ENCODE results near the gene TRIP12.

The TRIP12 gene

DNA sequence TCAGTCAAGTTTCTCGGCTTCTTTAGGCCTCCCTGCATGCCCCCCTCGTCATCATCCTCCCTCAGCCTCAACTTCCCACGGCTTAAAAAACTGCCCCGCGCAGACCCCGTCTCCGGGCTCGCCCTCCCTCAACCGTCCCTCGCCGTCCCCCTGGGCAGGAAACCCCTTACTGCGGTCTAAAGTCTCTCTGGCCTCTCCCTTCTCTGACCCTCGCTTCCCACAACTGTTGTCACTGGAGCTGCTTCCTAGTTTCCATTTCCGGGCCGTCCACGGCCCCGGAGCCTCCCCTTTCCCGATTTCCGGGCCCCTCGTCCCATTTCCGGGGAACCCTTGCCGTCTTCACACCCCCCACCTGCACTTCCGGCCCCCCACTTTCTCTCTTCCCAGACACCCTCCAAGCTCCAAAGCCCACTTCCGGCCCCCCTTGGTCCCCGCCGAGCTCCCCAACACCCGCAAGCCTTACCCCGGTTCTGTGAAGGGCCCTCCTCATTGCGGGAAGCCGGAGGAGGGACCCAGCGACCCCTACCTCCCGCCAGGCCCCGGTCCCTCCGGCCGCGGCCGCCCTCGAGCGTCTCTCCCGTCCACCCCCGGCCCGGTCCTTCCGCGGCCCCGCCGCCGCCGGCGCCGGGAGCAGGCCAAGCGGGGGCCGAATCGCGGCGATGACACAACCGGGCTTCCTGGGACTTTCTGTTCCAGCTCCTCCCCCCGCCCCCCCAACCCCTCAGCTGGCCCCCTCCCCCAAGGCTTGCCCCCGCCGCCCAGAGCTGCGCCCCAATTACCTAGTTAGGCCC lies 513 bp downstream of the TRIP12 start:
- TF ChIP-seq, protein P1, sequence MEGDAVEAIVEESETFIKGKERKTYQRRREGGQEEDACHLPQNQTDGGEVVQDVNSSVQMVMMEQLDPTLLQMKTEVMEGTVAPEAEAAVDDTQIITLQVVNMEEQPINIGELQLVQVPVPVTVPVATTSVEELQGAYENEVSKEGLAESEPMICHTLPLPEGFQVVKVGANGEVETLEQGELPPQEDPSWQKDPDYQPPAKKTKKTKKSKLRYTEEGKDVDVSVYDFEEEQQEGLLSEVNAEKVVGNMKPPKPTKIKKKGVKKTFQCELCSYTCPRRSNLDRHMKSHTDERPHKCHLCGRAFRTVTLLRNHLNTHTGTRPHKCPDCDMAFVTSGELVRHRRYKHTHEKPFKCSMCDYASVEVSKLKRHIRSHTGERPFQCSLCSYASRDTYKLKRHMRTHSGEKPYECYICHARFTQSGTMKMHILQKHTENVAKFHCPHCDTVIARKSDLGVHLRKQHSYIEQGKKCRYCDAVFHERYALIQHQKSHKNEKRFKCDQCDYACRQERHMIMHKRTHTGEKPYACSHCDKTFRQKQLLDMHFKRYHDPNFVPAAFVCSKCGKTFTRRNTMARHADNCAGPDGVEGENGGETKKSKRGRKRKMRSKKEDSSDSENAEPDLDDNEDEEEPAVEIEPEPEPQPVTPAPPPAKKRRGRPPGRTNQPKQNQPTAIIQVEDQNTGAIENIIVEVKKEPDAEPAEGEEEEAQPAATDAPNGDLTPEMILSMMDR (conservative IDR thresholded peaks at IDR 0.05; ENCODE audit: low read depth) = no peak
- DNase-seq (ENCODE audit: low spot score) = peak; percentile 70
- ChIA-PET POLR2A (ENCODE audit: low non-redundant PET) (no interaction called here), CTCF (interaction anchor here (0.6 kb wide), 1 partner anchor 16 kb away, joined by 3 read pairs; no protein-coding TSS in a partner anchor)
- H3K27ac ChIP-seq = peak overlapping the region; percentile 98

DNA sequence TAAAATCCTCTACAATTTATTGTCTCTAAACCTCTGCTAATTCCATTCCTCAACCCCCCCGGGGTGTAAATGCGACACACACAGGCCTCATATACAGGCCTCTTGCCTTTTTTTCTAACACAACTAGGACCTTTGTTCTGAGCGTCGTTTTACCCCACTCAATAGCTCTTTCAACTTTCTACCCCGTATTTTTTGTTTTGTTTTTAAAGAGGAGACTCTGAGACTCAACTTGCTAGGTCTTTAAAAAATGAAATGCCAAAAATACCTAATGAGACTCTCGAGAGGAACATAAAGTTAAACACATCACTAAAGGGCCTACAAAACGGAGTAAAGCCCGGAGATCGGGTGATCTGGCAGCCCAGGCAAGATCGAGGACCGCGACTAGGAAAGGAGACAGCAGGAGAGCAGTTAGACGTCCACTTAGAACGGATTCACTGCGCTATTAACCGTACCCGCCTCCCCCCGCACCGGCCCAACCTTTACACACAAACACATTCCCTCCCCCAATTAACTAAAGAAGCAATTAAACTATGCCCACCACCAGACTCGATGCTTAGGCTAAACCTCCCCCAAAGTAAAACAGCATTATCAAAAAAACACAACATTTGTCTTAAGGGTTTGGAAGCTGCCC lies 1.7 kb downstream of the TRIP12 start:
- TF ChIP-seq, protein P1 (conservative IDR thresholded peaks at IDR 0.05; ENCODE audit: low read depth) = no peak
- peak overlapping the region; percentile 54 for H3K27ac ChIP-seq
- ChIA-PET CTCF (interaction anchor here (0.9 kb wide), 1 partner anchor 147 kb away, joined by 3 read pairs; no protein-coding TSS in a partner anchor), POLR2A (ENCODE audit: low non-redundant PET) (no interaction called here)
- no peak for DNase-seq (ENCODE audit: low spot score)

DNA sequence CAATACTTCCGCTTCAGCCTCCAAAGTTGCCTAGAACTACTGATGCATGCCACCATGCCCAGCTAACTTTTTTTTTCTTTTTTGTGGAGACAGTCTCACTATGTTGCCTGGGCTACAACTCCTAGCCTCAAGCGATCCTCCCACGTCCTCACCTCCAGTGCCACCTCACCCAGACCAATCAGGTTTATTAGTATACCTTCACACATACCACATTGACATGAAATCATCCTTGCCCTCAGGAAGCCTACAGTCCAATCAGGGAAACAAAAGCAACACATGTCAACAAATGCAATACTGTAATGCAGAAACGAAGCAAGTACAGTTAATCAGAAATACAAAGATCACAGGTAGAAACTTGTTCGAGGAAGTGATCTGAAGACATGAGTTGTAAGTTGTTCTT lies 4.0 kb downstream of the TRIP12 start:
- H3K27ac ChIP-seq = no peak overlapping the region
- ChIA-PET CTCF (no interaction called here), POLR2A (ENCODE audit: low non-redundant PET) (interaction anchor here (0.6 kb wide), 1 partner anchor 53 kb away, joined by 3 read pairs; no protein-coding TSS in a partner anchor)
- TF ChIP-seq, protein P1 (conservative IDR thresholded peaks at IDR 0.05; ENCODE audit: low read depth) = no peak
- DNase-seq (ENCODE audit: low spot score) = no peak

DNA sequence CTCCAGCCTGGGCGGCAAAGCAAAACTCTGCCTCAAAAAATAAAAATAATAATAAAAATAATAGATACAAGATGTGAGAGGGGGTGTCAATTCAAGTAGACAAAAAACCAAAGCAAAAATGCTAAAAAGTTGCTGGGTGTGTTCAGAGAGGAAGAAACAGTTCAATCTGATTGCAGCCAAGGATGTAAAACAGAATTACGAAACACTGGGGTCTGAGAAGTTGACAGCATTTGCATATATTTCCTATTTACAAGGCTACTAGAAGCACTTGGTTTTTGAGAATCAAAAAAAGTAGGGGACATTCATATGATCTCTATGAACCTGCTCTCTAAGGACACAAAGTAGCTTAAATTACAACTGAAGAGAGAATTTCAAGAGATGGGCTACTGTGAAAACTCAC lies 7.6 kb downstream of the TRIP12 start:
- no peak overlapping the region for H3K27ac ChIP-seq
- no peak for DNase-seq (ENCODE audit: low spot score)
- TF ChIP-seq, protein P1 (conservative IDR thresholded peaks at IDR 0.05; ENCODE audit: low read depth) = no peak
- ChIA-PET CTCF (no interaction called here), POLR2A (ENCODE audit: low non-redundant PET) (no interaction called here)

DNA sequence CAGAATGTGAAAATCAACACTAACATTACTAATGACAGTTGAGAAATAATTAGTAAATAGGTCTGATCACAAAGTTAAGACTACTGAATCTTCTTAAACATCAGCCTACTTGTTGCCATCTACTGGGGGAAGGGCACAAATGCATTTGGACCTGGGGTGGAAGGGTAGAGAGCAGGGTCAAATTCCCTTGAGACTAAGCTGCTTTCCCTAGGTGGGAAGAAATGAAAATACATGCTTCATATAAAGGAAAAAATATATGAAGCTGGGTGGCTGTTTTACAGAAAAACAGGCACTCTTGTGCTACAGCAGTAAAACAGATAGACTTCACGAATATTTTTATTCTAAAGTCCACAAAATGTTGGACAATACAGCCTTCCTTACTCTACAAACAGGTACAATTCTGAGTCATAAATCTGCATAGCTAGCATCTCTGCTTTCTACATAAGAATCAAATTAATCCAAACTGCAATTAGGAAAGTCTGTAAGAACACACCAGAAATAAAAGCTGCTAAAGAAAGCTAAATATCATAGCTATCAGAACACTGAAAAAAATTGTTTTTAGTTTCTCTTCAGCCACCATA lies 10.9 kb downstream of the TRIP12 start:
- H3K27ac ChIP-seq = no peak overlapping the region
- ChIA-PET POLR2A (ENCODE audit: low non-redundant PET) (no interaction called here), CTCF (no interaction called here)
- TF ChIP-seq, protein P1 (conservative IDR thresholded peaks at IDR 0.05; ENCODE audit: low read depth) = peak; percentile 24; the same call in 1 of the 2 replicates
- DNase-seq (ENCODE audit: low spot score) = no peak

DNA sequence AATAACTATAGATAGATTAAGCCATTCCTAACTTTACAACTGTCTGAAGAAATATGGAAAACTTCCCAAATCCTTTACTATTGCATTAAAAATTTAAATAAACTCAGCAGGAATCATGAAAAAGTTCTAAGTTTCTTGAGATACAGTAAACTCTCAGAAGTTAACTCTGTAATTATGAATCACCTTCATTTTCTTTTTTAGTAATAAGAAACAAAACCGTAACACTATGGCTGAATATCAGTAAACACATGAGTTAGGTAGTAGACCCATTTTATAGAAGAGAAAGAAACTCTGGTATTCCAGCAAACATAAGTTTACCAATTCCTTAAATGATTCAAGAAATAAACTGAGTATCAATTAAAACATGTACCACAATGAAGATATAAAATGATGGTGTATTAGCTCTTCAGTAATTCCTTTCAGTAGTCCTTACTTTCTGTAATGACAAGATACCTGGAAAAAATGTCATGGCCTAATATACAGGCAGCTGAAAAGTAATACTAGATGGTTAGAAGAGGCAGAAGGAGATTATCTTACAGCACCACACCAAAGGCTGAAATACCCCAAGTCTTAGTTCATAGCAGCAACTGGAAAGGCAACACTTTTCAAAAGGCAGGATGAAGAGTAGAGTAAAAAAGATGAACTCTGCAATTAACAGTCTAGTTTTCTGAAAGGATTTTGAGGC lies 11.5 kb downstream of the TRIP12 start:
- POLR2A ChIA-PET (ENCODE audit: low non-redundant PET) = no interaction called here

More for the DNA sequence above, 11.5 kb downstream of the TRIP12 start:
- DNase-seq (ENCODE audit: low spot score) = no peak
- TF ChIP-seq, protein P1 (conservative IDR thresholded peaks at IDR 0.05; ENCODE audit: low read depth) = no peak
- CTCF ChIA-PET = interaction anchor here (1.1 kb wide), 1 partner anchor 39 kb away, joined by 3 read pairs; no protein-coding TSS in a partner anchor
- no peak overlapping the region for H3K27ac ChIP-seq

Measured in RWPE1 (cell line).